ENCODE measurements around the gene NUDC.

- TF ChIP-seq CTCF (conservative IDR thresholded peaks at IDR 0.05; ENCODE audit: low read depth, low read length): no peak
- no peak for TF ChIP-seq MAZ (IDR thresholded peaks at IDR 0.05; ENCODE audit: borderline replicate concordance, low read depth, low read length)
- TF ChIP-seq POLR2A (IDR thresholded peaks at IDR 0.05; ENCODE audit: low read depth, low read length): no peak
- no peak for TF ChIP-seq RFX5 (IDR thresholded peaks at IDR 0.05; ENCODE audit: low read depth, low read length)
- no peak for TF ChIP-seq CEBPB (IDR thresholded peaks at IDR 0.05; ENCODE audit: low read depth, low read length)
- TF ChIP-seq BHLHE40 (IDR thresholded peaks at IDR 0.05; ENCODE audit: low read depth, low read length): no peak
- TF ChIP-seq SMC3 (IDR thresholded peaks at IDR 0.05; ENCODE audit: low read depth, low read length): no peak
- no peak for TF ChIP-seq USF2 (IDR thresholded peaks at IDR 0.05; ENCODE audit: low read depth, low read length)
- no peak for TF ChIP-seq NFE2L2 (IDR thresholded peaks at IDR 0.05; ENCODE audit: low read depth, low read length)
- TF ChIP-seq RCOR1 (IDR thresholded peaks at IDR 0.05; ENCODE audit: insufficient replicate concordance, low read length): no peak
- no peak for TF ChIP-seq ELK1 (IDR thresholded peaks at IDR 0.05; ENCODE audit: borderline replicate concordance, low read depth, low read length)
Observed at GRCh38 chr1:26897351-26897750, 24.2 kb upstream of the NUDC start.

Measured in IMR-90 (cell line).